A549 (cell line): ENCODE data around the gene SEC63. TPM values are rescaled to one million over a fixed set of nuclear protein-coding genes. Genes with fewer than 3 reads are reported as not detected.

Experiments used
- ATAC-seq, 2 experiments: fragments of 200-7000 bp in 1 of 2; fragments of >200 bp in 1 of 2; cut with Nextera tagmentation in 1 of 2; cut with Tn5 transposase in 1 of 2; 3 replicates each; pipeline versions ENCODE4 v1.8.0 to v1.9.1; 2018 to 2020; ENCODE audit warnings: mild to moderate bottlenecking in 1 of 2, moderate library complexity in 1 of 2
- CTCF ChIA-PET: fragments of 300-600 bp; sonication (Branson Sonifier 250); formaldehyde crosslinking; extraction: SDS; loops from one replicate; lab custom pipeline; 2021; ENCODE audit warnings: antibody characterized with exemption, inconsistent platforms; lab: Yijun Ruan, JAX
- POLR2A ChIA-PET: fragments of 350-600 bp; formaldehyde crosslinking; extraction: SDS; loops from one replicate; lab custom pipeline; 2021; ENCODE audit warnings: antibody characterized with exemption, inconsistent platforms; lab: Yijun Ruan, JAX
- DNase-seq, 2 experiments: peaks; one replicate each; pipeline versions ENCODE4 v3.0.0 to v3.0.0-alpha.2; 2011 to 2016; ENCODE audit warnings: low read depth in 1 of 2, low spot score in 1 of 2
- FAIRE-seq: peaks from 2 replicates; lab custom pipeline; 2011; peaks lifted over from hg19 to GRCh38; lab: Jason Lieb, UNC
- H3K27ac ChIP-seq, 2 experiments: fragments of >200 bp; sonication (Bioruptor Twin); formaldehyde crosslinking; 3 replicates each; pipeline ENCODE4 v1.5.1; 2016 to 2017
- H3K4me1 ChIP-seq: fragments of >200 bp; sonication (Bioruptor Twin); formaldehyde crosslinking; 3 replicates; pipeline ENCODE4 v1.6.1; 2016
- H3K4me2 ChIP-seq: fragments of >200 bp; sonication (Bioruptor Twin); formaldehyde crosslinking; 3 replicates; pipeline ENCODE4 v1.6.1; 2016
- H3K4me3 ChIP-seq: fragments of >200 bp; sonication (Bioruptor Twin); formaldehyde crosslinking; 3 replicates; pipeline ENCODE4 v1.5.1; 2016
- H3K9me3 ChIP-seq: fragments of >200 bp; sonication (Bioruptor Twin); formaldehyde crosslinking; 3 replicates; pipeline ENCODE4 v1.6.1; 2016
- BCL3 ChIP-seq: fragments of >200 bp; sonication (Bioruptor Twin); formaldehyde crosslinking; IDR thresholded peaks from 3 replicates; pipeline ENCODE4 v1.6.1; 2016
- CBX8 ChIP-seq: fragments of 200-600 bp; sonication (generic); IDR thresholded peaks from 2 replicates; pipeline ENCODE4 v1.6.1; 2016
- E2F6 ChIP-seq: IDR thresholded peaks from 2 replicates; pipeline ENCODE4 v1.6.1; 2012; ENCODE audit warnings: low read depth, borderline replicate concordance
- EHF ChIP-seq: fragments of 250-450 bp; sonication (Bioruptor Pico); IDR thresholded peaks from 2 replicates; pipeline ENCODE4 v1.5.0; 2020; ENCODE audit warnings: mild to moderate bottlenecking
- EHMT2 ChIP-seq: fragments of 200-600 bp; sonication (generic); IDR thresholded peaks from 2 replicates; pipeline ENCODE4 v1.6.1; 2016; ENCODE audit warnings: antibody characterized with exemption, low read depth, mild to moderate bottlenecking, moderate library complexity
- EP300 ChIP-seq, 2 experiments: fragments of >200 bp; sonication (Bioruptor Twin); formaldehyde crosslinking; IDR thresholded peaks; 2 replicates in 1 of 2; 3 replicates in 1 of 2; pipeline ENCODE4 v1.6.1; 2016 to 2017
- FOSB ChIP-seq: fragments of 250-450 bp; sonication (Bioruptor Pico); IDR thresholded peaks from 2 replicates; pipeline ENCODE4 v1.5.0; 2020; ENCODE audit warnings: mild to moderate bottlenecking, moderate library complexity
- FOXS1 ChIP-seq: fragments of 250-450 bp; sonication (Bioruptor Pico); IDR thresholded peaks from 2 replicates; pipeline ENCODE4 v1.5.0; 2020; ENCODE audit warnings: mild to moderate bottlenecking, moderate library complexity
- GATA3 ChIP-seq: IDR thresholded peaks from 2 replicates; pipeline ENCODE4 v1.6.1; 2012; ENCODE audit warnings: borderline replicate concordance
- HDAC2 ChIP-seq: fragments of 200-600 bp; sonication (generic); IDR thresholded peaks from 2 replicates; pipeline ENCODE4 v1.6.1; 2016
- HOXB13 ChIP-seq: fragments of 250-450 bp; sonication (Bioruptor Pico); IDR thresholded peaks from 2 replicates; pipeline ENCODE4 v1.5.0; 2020; ENCODE audit warnings: low read depth, mild to moderate bottlenecking, moderate library complexity
- KDM5A ChIP-seq: fragments of 200-600 bp; sonication (generic); IDR thresholded peaks from 2 replicates; pipeline ENCODE4 v1.6.1; 2016; ENCODE audit warnings: antibody characterized with exemption, mild to moderate bottlenecking
- MYC ChIP-seq: IDR thresholded peaks from 2 replicates; pipeline ENCODE4 v1.6.1; 2012; ENCODE audit warnings: mild to moderate bottlenecking, inconsistent platforms, low read length, improper control_type of control experiment, borderline replicate concordance
- NFE2L2 ChIP-seq: fragments of 150-350 bp; conservative IDR thresholded peaks from 2 replicates; pipeline ENCODE4 v1.6.1; 2014; ENCODE audit warnings: low read length
- RAD21 ChIP-seq, 2 experiments: fragments of >200 bp in 1 of 2; sonication (Bioruptor Twin) in 1 of 2; formaldehyde crosslinking in 1 of 2; IDR thresholded peaks in 1 of 2; conservative IDR thresholded peaks in 1 of 2; 2 replicates in 1 of 2; 3 replicates in 1 of 2; pipeline ENCODE4 v1.6.1; 2012 to 2018; ENCODE audit warnings: inconsistent platforms in 1 of 2
- RCOR1 ChIP-seq: fragments of 150-350 bp; IDR thresholded peaks from 2 replicates; pipeline ENCODE4 v1.6.1; 2014; ENCODE audit warnings: antibody characterized with exemption, low read length, low read depth
- REST ChIP-seq: fragments of 200-600 bp; sonication (generic); IDR thresholded peaks from 2 replicates; pipeline ENCODE4 v1.6.1; 2016; ENCODE audit warnings: antibody characterized with exemption, mild to moderate bottlenecking, moderate library complexity
- RFX5 ChIP-seq: fragments of 450-650 bp; IDR thresholded peaks from 2 replicates; pipeline ENCODE4 v1.7.1; 2014; ENCODE audit warnings: antibody characterized with exemption, mild to moderate bottlenecking, moderate library complexity
- RNF2 ChIP-seq: fragments of 200-600 bp; sonication (generic); IDR thresholded peaks from 2 replicates; pipeline ENCODE4 v1.6.1; 2016; ENCODE audit warnings: low read depth, mild to moderate bottlenecking, antibody characterized with exemption, moderate library complexity, borderline replicate concordance
- SREBF2 ChIP-seq: fragments of 450-650 bp; IDR thresholded peaks from 2 replicates; pipeline ENCODE4 v1.6.1; 2014; ENCODE audit warnings: mild to moderate bottlenecking, moderate library complexity
- TP53 ChIP-seq: fragments of 250-450 bp; sonication (Bioruptor Pico); IDR thresholded peaks from 2 replicates; pipeline ENCODE4 v1.5.0; 2021; ENCODE audit warnings: mild to moderate bottlenecking, moderate library complexity
- ZFP36 ChIP-seq: fragments of 450-650 bp; IDR thresholded peaks from 2 replicates; pipeline ENCODE4 v1.6.1; 2014; ENCODE audit warnings: borderline replicate concordance; ENCODE audit not compliant: partially characterized antibody
- ZNF302 ChIP-seq: fragments of 250-450 bp; sonication (Bioruptor Pico); IDR thresholded peaks from 2 replicates; pipeline ENCODE4 v1.9.0; 2021; ENCODE audit warnings: inconsistent platforms, mild to moderate bottlenecking, moderate library complexity
- ZSCAN20 ChIP-seq: fragments of 250-450 bp; sonication (Bioruptor Pico); IDR thresholded peaks from 2 replicates; pipeline ENCODE4 v1.8.0; 2022; ENCODE audit warnings: mild to moderate bottlenecking, moderate library complexity
- WGBS: methylation state at CpG from one replicate; pipeline ENCODE4 v1.1.6; 2017; ENCODE audit errors: missing lambda C conversion rate; 5-methylcytosine and 5-hydroxymethylcytosine counted together
- polyA plus RNA-seq, 4 experiments: library from polyadenylated mRNA; depleted of rRNA in 3 of 4; stranded (reverse); fragments of >200 nt; fragmentation: RNase III in 1 of 4; extraction: RNeasy Plus Mini Kit Qiagen cat#74134 plus additional on column Dnase treatment in 1 of 4; gene quantifications; 2 replicates in 3 of 4; 3 replicates in 1 of 4; pipeline ENCODE4 v1.2.3, GENCODE V29; 2011 to 2017
- TF ChIP-seq, protein P1 (sequence below): fragments of 250-450 bp; sonication (Bioruptor Pico); IDR thresholded peaks from 2 replicates; pipeline ENCODE4 v1.5.0; 2020; ENCODE audit warnings: low read depth, mild to moderate bottlenecking, moderate library complexity

Gene SEC63
- polyA plus RNA-seq, 2 of the 4 experiments (the other 2 are of a cell fraction), result 23.0 to 69.3 TPM

DNA sequence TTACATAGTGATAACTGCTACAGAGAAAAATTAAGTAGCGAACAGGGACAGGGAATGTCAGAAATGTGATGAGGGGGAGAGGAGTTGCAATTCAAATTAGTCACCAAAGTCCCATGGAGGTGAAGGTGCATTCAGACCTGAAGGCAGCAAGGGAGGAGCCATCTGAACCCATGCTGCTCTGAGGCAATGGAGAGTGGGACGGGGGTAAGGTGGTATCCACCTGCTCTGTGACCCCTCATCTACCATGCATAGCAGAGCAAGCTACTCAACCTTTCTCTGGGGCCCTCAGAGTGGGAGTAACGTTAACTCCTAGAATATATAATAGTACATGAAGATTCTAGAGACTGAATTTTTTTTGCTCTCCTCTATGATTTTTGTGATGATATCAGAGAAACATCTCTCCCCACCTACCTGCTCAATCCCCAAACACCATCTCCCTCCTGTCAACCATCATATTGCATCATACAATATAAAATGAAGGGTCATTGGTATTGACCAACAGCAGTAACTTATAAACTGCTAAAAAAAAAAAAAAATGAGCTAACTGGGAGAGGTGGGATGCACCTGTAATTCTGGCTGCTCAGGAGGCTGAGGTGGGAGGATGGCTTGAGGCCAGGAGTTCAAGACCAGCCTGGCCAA, 117.3 kb downstream of the SEC63 start:
- Histone ChIP-seq H3K4me2 (no peak overlapping the region), H3K4me1 (no peaks in the 10 kb centered on the region), H3K4me3 (no peak overlapping the region), H3K27ac (no peak overlapping the region), H3K9me3 (no peaks in the 10 kb centered on the region)
- 54% methylated on average over 3 of the region's 3 CpGs for WGBS
- POLR2A ChIA-PET, result no interaction called here
- ATAC-seq, result no peak
- no peak for TF ChIP-seq EHMT2
- TF ChIP-seq MYC, result no peak
- TF ChIP-seq RCOR1, result no peak
- TF ChIP-seq TP53 (CRISPR knock-in tag), result no peak
- TF ChIP-seq ZNF302, result no peak
- no peak for TF ChIP-seq HDAC2
- TF ChIP-seq BCL3, result no peak
- TF ChIP-seq ZFP36, result no peak
- no peak for TF ChIP-seq RFX5
- no peak for TF ChIP-seq E2F6
- TF ChIP-seq EP300 (IDR thresholded peaks at IDR 0.05), result no peak
- TF ChIP-seq SREBF2, result no peak
- CTCF ChIA-PET, result no interaction called here
- no peak for FAIRE-seq
- no peak for DNase-seq

- ChIA-PET POLR2A (no interaction called here), CTCF (interaction anchor here (5.0 kb wide), 1 partner anchor 15 kb away, joined by 36 read pairs; no protein-coding TSS in a partner anchor)
- Histone ChIP-seq H3K27ac (no peak overlapping the region), H3K4me2 (no peak overlapping the region), H3K9me3 (no peaks in the 10 kb centered on the region), H3K4me3 (no peak overlapping the region), H3K4me1 (no peaks in the 10 kb centered on the region)
- no peak for ATAC-seq
- TF ChIP-seq KDM5A, result no peak
- TF ChIP-seq RNF2, result no peak
- no peak for TF ChIP-seq GATA3
- TF ChIP-seq CBX8, result no peak
- no peak for TF ChIP-seq REST
- TF ChIP-seq HOXB13 (CRISPR knock-in tag), result no peak
- TF ChIP-seq FOSB (CRISPR knock-in tag), result no peak
- TF ChIP-seq ZSCAN20 (CRISPR knock-in tag), result no peak
- no peak for TF ChIP-seq EP300 (IDR thresholded peaks at IDR 0.05)
- no peak for TF ChIP-seq RAD21 (conservative IDR thresholded peaks at IDR 0.05 in 1 of 2, IDR thresholded peaks at IDR 0.05 in 1 of 2)
- TF ChIP-seq NFE2L2, result no peak
- TF ChIP-seq, protein P1, sequence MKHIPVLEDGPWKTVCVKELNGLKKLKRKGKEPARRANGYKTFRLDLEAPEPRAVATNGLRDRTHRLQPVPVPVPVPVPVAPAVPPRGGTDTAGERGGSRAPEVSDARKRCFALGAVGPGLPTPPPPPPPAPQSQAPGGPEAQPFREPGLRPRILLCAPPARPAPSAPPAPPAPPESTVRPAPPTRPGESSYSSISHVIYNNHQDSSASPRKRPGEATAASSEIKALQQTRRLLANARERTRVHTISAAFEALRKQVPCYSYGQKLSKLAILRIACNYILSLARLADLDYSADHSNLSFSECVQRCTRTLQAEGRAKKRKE (CRISPR knock-in tag), result no peak
- TF ChIP-seq TP53 (CRISPR knock-in tag), result no peak
- TF ChIP-seq FOXS1 (CRISPR knock-in tag), result no peak
- TF ChIP-seq E2F6, result no peak
- TF ChIP-seq EHF (CRISPR knock-in tag), result no peak
- no peak for DNase-seq
- 65% methylated on average over 7 of the region's 7 CpGs for WGBS
- FAIRE-seq, result no peak
These were observed 124.9 kb downstream of the SEC63 start for GRCh38 chr6:107833136-107833535.
